HG03095 (cell line): ENCODE data around the gene DYRK1A.

Source experiments
- ATAC-seq: cut with Tn5 transposase; IDR thresholded peaks from one replicate; pipeline ENCODE4 v1.9.1; 2021; ENCODE audit warnings: moderate library complexity; ENCODE audit not compliant: unreplicated experiment

DYRK1A gene

DNA sequence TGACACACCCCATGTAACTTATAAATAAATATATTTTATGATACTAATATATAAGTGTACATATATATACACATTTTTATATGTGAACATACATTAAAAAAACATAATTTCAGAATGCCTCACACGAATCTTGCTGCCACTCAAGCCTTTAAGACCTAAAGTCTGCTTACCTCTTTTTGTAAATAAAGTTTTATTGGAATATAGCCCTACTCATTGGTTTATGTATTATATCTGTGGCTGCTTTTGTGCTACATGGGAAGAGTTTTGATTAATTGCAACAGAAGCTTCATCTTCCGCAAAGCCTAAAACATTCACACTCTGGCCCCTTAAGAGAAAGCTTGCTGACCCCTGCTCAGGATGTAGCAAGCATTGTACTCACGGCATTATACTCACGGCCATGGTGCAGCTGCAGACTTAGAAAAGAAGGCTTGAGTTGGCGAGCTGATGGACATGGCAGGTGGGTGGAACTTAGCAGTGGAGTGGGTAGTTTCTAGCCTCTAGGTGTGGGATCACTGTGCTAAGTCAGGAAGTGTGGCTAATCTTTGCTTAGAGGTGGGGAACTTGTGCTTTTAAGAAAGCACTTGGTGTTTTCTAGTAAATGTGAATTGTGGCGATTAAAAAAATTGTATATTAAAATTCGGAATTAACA, 80.8 kb downstream of the DYRK1A start:
- ATAC-seq: no peak

DNA sequence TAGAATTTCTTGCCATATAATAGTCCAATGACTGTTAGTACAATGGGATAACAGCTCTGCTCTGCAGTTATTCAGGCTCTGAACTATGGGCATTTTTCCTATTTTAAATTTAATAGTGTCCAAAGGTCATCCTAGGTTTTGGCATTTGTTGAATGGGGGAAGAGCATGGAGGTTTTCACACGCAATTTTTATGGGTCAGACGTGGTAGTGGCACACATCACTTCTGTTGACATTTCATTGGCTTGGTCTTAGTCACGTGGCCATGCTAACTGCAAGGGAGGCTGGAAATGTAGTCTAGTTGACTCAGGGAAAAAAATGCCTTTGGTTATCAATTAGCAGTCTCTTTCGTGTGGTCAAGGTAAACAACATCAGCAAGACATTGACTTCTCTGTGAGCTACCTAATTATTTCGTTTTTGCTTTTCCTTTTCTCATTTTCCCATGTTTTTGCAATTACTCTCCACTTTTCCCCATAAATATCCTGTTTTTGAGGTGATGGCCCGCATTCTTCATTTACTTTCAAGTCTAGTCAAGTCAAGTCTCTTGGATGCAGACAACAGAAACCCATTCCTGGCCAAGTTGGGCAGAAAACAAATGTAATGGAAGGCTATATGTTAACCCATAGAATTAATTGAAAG, 82.8 kb downstream of the DYRK1A start:
- ATAC-seq: no peak

DNA sequence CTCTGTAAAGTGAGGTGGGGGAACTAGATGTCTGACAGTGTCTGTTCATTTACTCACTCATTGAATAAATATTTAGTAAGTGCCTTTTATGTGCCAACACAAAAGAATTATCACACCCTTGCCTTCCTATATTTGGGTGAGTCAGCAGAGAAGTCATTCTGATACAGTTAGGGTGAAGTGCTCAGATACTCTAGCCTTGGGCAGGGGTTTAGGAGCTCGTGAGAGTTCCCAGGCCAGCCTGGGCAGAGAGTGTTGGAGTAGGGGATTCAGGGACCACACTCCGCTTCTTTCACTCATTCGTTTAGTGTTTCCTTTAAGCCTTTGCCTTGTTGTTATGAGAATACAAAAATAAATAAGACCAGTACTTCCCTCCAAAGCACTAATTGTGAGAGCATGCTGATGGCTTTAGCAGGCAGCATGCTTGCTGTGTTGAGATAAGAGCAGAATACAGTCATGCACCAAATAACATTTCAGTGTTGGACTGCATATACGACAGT, 83.9 kb downstream of the DYRK1A start:
- ATAC-seq: no peak

DNA sequence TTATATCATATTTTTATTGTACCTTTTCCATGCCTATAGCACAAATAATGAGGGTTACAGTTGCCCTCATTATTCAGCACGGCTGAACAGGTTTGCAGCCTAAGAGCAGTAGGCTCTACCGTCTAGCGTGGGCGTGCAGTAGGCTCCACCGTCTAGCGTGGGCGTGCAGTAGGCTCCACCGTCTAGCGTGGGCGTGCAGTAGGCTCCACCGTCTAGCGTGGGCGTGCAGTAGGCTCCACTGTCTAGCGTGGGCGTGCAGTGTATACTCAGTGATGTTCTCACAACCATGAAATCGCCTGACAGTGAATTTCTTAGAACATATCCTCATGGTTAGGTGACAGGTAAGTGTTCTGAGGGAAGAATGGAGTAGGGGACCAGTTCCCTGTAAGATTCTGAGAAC, 84.9 kb downstream of the DYRK1A start:
- no peak for ATAC-seq

DNA sequence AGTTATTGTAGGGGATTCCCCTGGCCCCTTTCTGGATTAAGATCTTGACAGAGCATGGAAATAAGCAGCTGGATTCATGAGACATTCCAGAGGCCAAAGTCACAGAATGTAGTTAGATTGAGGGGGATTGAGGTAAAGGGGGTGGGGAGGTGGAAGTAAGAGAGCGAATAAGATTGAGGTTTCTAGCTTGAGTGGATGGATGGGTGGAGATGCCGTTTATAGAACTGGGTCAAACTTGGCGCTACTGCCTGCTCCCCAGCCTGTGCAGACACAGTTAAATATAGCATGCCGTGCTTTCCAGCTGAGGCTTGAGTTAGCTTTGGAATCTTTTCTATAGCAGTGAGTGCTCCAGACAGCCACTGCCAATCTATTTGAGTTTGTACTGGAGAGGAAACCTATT, 85.7 kb downstream of the DYRK1A start:
- ATAC-seq: no peak

DNA sequence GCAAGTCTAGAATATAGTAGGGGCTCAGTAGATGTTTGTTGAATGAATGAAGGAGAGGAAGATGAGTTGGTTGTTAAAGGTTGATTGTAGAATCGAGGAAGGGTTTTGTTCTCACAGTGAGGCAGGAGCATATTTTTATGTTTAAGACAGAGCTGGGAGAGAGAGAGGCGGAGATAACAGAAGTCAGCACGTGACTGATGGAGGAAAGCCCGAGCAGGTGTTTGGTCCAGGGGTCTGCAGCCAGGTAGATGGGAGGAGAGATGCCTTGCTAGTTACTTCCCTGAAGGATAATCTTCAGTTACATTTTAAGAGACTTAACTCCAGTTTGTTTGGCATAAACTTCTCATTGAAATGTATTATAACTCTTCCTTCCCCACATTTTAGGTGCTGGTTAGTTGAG, 86.8 kb downstream of the DYRK1A start:
- no peak for ATAC-seq

DNA sequence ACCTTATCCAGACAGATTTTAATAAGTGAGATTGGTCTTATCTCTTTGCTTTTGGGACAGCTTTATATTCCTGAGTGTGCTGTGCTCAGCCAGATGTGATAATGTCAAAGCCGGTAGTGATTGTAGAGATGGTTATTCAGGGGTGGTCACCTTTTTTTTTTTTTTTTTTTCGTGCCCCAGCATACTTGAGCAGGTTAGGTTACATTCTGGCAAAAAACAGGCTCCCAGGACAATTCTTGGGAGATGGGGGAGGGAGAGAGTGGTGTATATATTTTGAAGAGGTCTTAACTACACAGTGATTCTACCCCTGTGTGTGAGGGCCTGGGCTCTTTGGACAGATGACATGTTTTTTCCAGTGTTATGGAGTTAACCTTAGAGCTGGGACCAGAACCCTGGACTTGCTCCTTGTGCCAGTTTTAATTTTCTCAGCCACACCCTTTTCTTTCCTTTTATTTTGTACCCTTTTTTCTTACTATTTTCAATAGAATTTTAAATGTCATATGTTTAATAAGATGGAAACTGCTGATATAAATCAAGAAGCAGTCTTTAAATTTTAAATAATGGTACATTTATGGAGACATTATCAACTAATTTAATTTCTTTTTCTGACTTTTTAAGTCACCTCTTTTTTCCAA, 88.4 kb downstream of the DYRK1A start:
- ATAC-seq: no peak

DNA sequence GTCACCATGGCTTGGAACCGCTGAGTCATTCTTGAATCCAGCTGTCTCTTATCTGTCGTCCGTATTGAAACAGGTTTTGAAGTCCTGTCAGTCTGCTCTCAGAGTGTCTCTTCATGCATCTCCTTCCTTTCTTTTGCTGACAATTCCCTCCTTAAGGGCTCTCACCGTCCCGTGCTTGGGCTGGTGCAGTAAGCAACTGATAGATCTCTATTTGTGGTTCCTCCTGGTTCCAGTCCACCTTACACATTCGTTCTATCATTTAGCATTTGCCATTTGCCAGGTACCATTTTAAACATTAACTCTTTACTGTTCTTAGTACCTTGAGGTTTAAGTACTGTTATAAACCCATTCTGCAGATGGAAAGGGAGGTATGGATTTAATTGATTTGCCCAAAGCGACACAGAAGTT, 88.9 kb downstream of the DYRK1A start:
- no peak for ATAC-seq

DNA sequence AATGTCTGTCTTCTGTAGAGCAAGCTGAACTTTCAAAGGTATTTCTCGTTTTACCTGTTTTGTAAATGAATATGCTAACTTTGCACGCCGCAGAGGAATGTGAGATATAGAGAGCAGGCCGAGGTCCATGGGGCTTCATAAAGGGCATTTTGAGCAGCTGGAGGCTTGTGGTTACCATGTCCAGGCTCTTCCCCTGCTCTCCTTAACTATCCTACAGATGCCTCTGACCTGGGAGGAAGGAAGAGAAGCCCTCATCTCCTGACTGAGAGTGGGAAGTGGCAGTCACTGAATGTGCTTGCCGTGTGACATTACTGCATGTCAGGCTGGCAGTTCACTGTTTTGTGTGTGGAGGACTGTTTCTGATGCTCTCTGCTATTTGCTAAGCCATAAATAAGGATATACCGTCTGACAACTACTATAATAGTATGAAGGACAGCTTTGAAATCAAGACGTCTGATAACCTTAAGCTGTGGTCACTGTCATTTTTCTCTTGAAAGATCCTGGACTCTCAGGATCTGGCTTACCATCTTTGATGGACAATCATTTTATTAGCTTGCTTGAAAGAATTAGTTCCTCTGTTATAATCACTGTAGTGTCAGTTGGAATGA, 92.2 kb downstream of the DYRK1A start:
- ATAC-seq: no peak

DNA sequence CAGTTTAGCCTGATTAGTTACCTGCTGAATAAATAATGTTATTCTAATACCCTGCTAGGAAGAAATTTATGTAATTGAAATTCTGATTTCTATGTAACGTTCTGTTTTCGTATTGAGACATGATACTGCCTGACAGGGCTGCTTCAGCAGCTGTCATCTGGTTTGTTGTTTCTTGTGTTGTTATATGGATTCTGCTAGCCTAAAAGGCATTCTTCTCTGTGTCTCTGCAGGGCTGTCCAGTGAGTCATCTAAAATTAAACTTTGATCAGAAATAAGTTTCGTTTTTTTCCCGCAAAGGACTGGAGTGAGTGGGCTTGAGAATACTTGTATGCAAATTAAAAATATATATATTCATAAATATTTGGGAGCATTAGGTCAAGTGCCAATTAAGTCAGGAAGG, 93.0 kb downstream of the DYRK1A start:
- no peak for ATAC-seq

DNA sequence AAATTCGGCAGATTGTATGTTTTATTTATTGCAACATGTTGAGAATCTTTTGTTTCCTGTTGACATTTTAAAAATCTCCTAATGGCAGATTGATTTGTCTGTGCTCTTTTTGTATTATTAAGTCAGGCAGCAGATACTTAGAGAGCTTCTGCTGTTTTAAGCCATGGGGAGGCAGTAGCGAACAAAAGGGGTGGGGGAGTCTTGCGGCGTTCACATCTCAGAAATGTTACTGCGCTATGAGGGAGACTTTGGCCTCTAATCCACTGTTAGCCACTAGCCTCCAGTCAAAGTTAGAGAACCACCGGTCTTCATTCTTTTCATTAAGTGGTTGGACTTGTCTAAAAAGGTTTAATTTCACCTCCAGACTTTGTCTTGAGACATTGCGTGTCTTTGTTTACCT, 93.6 kb downstream of the DYRK1A start:
- ATAC-seq: no peak

DNA sequence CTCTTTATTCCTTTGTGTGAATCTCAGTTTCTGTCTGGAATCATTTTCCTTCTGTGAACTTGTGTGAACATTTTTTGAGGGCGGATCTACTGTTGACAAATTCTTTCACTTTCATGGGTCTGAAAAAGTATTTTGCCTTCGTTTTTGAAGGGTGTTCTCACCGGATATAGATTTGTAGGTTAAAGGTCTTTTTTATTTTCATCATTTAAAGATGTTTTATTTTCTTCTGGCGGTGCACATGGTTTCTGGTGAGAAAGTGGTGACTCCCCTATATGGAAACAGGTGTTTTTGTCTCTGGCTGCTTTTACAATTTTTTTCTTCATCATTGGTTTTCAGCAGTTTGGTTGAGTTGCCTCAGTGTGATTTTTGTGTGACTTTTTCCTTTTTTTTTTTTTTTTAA, 94.9 kb downstream of the DYRK1A start:
- no peak for ATAC-seq

DNA sequence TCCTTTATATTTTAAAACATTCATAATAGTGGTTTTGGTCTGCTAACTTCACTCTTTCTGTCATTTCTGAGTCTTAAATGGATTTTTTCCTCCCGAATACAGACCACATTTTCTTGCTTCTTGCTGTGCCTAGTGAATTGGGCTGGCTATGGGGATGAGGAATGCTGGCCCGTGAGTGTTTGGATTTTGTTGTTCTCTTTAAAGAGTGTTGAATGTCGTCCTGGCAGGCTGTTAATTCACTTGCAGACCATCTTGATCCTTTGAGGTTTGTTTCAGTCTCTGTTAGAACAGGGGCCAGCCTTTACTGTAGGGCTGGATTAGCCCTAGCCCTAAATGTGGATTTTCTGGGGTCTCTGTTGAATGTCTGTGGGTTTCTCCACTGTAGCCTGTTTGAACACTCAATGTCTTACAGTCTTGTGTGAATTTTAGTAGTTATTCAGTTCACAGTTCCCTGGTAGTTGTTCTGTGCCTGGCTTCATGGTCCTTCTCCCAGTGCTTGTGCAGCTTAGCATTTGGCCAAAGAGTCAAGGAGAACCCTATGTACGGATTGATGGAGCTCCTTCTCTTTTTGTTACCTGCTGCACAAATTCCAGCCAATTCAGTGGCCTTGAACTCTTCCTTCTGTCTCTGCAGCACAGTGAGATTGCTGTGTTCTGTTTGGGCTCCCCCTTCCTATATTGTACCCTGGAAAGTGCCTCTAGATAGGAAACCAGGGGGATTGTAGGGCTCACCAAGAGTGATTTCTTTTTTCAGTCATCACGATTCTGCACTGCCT, 95.7 kb downstream of the DYRK1A start:
- no peak for ATAC-seq

DNA sequence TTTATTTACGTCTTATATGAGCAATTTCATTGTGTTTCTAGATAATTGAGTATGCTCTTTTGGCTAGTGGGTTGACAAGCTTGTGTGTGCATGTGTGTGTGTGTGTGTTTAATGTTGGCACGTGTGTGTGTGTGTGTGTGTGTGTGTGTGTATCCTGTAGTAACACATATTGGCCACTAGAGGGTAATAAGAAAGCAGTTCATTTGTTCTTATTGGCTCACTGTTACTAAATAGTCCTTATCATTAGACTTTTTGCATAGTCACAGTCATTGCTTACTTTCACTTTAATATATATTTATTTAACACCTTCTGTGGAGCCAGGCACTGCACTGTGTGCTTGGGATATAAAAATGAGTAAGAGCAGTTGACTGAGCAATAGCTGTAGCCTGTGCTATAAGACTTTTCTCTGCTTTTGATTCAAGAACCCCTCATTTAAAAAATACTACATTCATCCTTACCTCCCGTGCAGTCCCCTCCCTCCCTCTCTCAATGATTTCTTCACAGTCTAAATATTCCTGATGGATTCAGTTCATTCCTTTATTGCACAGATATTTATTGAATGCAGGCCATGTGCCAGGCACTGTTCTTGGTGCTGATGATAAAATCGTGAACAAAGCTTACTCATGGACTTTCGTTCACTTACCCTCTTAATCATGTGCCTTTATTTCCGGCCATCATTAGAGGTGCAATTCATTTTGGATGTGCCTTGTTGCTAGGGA, 96.7 kb downstream of the DYRK1A start:
- no peak for ATAC-seq

DNA sequence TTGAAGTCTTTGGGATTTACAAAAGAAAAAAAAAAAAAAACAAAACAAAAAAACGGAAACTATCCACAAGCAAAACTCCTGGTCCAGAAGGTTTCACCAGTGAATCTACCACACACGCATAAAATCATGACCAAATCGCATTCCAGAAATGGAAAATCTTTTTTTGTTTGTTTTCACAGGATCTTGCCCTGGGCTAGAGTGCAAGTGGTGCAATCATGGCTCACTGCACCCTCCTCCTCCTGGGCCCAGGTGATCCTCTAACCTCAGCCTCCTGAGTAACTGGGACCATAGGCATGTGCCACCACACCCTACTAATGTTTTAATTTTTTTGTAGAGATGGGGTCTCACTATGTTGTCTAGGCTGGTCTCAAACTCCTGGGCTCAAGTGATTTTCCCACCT, 100.5 kb downstream of the DYRK1A start:
- no peak for ATAC-seq

DNA sequence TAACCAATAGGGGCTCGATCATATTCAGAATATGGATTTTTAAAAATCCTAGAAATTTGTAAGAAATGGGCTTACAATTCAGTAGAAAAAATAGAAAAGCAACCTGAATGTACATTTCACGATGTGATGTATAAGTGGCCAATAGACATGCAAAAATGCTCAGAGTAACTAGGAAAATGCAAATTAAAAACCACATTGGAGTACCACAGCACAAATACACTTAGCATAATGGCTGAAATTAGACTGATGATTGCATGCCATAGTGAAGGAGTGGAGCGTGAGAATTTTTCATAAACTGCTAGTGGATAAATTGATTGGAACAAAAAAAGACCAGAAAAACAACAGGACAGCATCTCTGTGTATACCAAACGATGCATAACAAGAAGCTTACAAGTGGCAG, 102.3 kb downstream of the DYRK1A start:
- no peak for ATAC-seq

DNA sequence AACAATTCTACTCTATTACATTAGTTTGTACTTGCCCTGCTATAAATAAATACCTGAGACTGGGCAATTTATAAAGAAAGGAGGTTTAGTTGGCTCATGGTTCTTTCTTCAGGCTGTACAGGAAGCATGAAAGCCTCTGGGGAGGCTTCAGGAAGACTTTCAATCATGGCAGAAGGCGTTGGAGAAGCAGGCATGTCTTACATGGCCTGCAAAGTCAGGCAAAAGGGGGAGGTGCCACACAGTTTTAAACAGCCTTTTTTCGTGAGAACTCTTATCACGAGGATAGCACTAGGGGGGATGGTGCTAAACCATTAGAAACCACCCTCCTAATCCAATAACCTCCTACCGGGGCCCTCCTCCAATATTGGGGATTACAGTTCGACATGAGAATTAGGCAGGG, 102.9 kb downstream of the DYRK1A start:
- no peak for ATAC-seq

DNA sequence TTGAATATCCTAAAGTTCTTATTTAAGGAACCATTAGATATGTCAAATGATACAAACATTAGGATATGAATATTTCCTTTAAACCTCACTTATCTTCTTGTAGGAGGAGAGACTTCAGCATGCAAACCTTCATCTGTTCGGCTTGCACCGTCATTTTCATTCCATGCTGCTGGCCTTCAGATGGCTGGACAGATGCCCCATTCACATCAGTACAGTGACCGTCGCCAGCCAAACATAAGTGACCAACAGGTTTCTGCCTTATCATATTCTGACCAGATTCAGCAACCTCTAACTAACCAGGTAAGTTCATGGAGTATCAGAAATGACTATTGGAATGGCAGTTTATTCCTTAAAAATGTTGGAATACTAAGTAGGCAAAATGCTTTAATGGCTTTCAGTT, 106.0 kb downstream of the DYRK1A start:
- no peak for ATAC-seq

DNA sequence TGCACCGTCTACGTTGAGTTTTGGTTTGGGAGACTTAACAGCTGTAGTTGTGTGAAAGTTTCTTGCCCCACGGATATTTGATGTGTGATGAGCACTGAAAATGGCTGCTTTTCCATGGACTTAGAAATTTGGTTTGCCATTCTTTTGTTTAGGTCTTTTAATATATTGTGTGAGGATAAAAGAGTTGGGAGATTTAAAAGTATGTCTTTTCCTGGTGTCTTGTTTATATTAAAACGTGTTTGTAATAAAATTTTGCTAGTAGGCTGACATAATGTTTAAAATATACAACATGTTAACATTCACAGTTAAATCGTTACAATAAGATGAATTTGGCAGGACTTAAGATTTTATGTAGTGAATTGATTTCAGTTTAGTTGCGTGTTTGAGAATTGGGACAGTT, 106.9 kb downstream of the DYRK1A start:
- no peak for ATAC-seq

DNA sequence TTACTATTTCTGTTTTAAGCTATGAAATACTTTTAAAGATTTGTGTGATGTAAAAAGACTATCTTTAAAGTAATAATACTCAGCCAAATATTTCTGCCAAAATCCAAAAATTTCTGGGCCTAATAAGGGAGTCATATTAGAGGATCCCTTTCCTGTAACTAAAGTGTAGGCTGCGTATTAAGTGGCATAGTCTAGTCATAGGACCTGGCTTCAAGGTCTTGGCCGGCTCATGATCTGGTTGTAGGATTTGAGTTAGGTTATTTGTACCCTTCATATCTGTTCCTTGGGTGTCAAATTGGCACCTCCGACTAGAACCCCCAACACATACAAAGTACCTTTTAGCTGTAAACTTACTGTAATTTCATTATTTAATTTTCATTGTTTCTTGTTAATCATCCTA, 107.8 kb downstream of the DYRK1A start:
- no peak for ATAC-seq
